PC-9 (cell line): ENCODE results near the gene ARHGEF28. TPM values are rescaled to one million over a fixed set of nuclear protein-coding genes. Genes with fewer than 3 reads are reported as not detected.

Experiments used
- BruUV-seq: library from RNA; stranded (reverse); fragments of 400-500 nt; replicated peaks from 2 replicates; lab custom pipeline; 2021; lab: Mats Ljungman, UMichigan
- CTCF ChIA-PET: fragments of 300-600 bp; sonication (Branson Sonifier 250); formaldehyde crosslinking; loops from one replicate; lab custom pipeline; 2022; ENCODE audit warnings: antibody characterized with exemption; lab: Charles Lee
- POLR2A ChIA-PET: fragments of 300-600 bp; sonication (Branson Sonifier 250); formaldehyde crosslinking; loops from one replicate; lab custom pipeline; 2022; ENCODE audit warnings: antibody characterized with exemption; ENCODE audit not compliant: unreplicated experiment; lab: Charles Lee
- DNase-seq, 2 experiments: peaks; one replicate each; pipeline versions ENCODE4 v3.0.0 to v3.0.0-alpha.2; 2015 to 2022; ENCODE audit warnings: mixed read lengths in 1 of 2
- H2AFZ ChIP-seq: fragments of 200-600 bp; sonication (generic); 2 replicates; pipeline ENCODE4 v1.8.1; 2017; ENCODE audit warnings: antibody characterized with exemption
- H3F3A ChIP-seq: fragments of 200-600 bp; sonication (generic); 2 replicates; pipeline ENCODE4 v1.8.1; 2017; ENCODE audit warnings: antibody characterized with exemption, mild to moderate bottlenecking, low read depth; ENCODE audit not compliant: insufficient read depth
- H3K27ac ChIP-seq: fragments of 200-600 bp; sonication (generic); 2 replicates; pipeline ENCODE4 v1.6.1; 2016; ENCODE audit warnings: mixed run types
- H3K27me3 ChIP-seq: fragments of 200-600 bp; sonication (generic); 2 replicates; pipeline ENCODE4 v1.6.1; 2016; ENCODE audit warnings: low read depth, mixed run types; ENCODE audit not compliant: insufficient read depth
- H3K36me3 ChIP-seq: fragments of 200-600 bp; sonication (generic); 2 replicates; pipeline ENCODE4 v1.6.1; 2016; ENCODE audit warnings: low read depth, mixed run types
- H3K4me1 ChIP-seq: fragments of 200-600 bp; sonication (generic); replicated peaks from 2 replicates; pipeline ENCODE4 v1.6.1; 2016; ENCODE audit warnings: mixed run types; ENCODE audit not compliant: insufficient read depth
- H3K4me2 ChIP-seq: fragments of 200-600 bp; sonication (generic); 2 replicates; pipeline ENCODE4 v1.6.1; 2017; ENCODE audit warnings: mixed run types
- H3K4me3 ChIP-seq: fragments of 200-600 bp; sonication (generic); 2 replicates; pipeline ENCODE4 v1.6.1; 2016; ENCODE audit warnings: mixed run types
- H3K79me2 ChIP-seq: fragments of 200-600 bp; sonication (generic); 2 replicates; pipeline ENCODE4 v1.6.1; 2017; ENCODE audit warnings: low read depth, mixed run types
- H3K9me2 ChIP-seq: fragments of 200-600 bp; sonication (generic); 2 replicates; pipeline ENCODE4 v1.8.1; 2017; ENCODE audit warnings: mild to moderate bottlenecking; ENCODE audit not compliant: insufficient read depth
- H3K9me3 ChIP-seq: fragments of 200-600 bp; sonication (generic); 2 replicates; pipeline ENCODE4 v1.8.1; 2016; ENCODE audit warnings: low read depth; ENCODE audit not compliant: insufficient read depth
- H4K20me1 ChIP-seq: fragments of 200-600 bp; sonication (generic); 2 replicates; pipeline ENCODE4 v1.8.1; 2017; ENCODE audit not compliant: insufficient read depth
- CTCF ChIP-seq: fragments of 200-600 bp; sonication (generic); conservative IDR thresholded peaks from 2 replicates; pipeline ENCODE4 v1.6.1; 2017; ENCODE audit warnings: mixed run types, antibody characterized with exemption, mild to moderate bottlenecking, moderate library complexity
- EZH2 ChIP-seq: fragments of 200-600 bp; sonication (generic); IDR thresholded peaks from 2 replicates; pipeline ENCODE4 v1.8.0; 2017; ENCODE audit warnings: antibody characterized with exemption, low read depth
- intact Hi-C: fragments of 100-400 bp; cut with micrococcal nuclease; formaldehyde crosslinking; loops from one replicate; pipeline ENCODE4 v1.10.0; 2022; ENCODE audit not compliant: unreplicated experiment
- total RNA-seq: library from RNA; stranded (reverse); gene quantifications from 2 replicates; pipeline ENCODE4 v1.2.3, GENCODE V29; 2021

The ARHGEF28 gene
- total RNA-seq, 1 experiment from 2014 or later = 77.5 TPM

DNA sequence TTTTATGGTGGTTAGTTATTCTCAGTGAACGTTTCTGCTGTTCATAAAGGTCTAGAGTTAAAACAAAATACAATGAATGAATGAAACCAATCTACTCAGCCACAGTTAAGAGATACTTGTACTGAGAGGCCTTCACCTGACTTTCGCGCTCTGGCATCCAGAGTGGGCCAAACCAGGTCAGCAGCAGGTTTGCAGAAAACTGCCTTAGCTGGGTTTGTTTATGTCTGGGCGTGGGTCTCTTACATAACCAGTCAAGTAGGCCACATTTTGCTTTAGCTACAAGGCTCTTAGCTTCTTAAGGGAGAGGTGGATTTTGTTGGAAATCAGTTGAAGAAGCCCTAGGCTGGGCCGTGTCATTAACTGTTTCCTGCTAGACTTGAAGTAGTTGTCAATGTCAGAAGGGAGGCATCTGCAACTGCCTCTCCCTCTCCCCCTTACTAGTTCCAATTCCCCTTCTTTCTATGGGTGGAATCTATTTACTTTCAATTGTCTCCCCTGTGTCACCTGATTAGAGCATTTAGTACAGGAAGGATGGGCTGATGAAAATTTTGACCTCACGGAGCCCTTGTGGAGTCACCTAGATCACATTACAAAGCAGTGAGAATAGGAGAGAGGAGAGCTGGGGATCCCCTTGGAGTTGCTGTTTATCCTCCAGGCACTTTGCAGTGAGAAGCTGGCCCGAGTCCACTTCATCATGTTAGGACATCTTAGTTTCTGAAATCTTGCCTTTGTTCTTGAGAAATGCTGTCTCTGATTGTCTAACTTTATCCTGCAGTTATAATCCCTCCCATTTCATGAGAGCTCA lies 200.5 kb downstream of the ARHGEF28 start:
- H3K79me2 ChIP-seq = 0 out of 2 replicates have a peak, but pooled peaks cover 10% of the 10 kb centered on the region
- POLR2A ChIA-PET = interaction anchor here (0.5 kb wide), 1 partner anchor 239 kb away, joined by 5 read pairs; no protein-coding TSS in a partner anchor

DNA sequence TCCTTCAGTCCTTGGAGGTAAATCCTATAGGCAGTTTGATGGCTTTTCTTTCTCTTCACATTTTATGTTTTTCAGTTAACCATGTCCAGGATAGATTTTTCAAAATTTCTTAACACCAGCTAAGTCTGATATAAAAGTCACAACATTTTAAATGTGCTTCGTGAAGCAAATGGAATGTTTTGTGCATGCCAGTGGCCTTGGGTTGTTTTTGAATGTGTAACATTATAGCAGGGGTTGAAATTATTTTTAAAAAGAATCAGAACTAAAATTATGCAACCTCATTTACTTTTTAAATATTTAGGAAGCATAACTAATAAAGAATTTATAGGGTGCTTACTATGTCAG lies 201.1 kb downstream of the ARHGEF28 start:
- Histone ChIP-seq H3F3A (peaks cover 37% of the 10 kb centered on the region), H3K9me2 (no peaks in the 10 kb centered on the region), H3K36me3 (peaks cover 16% of the 10 kb centered on the region), H3K4me1 (peaks cover 52% of the 10 kb centered on the region), H3K4me2 (no peak overlapping the region), H3K27me3 (no peaks in the 10 kb centered on the region), H3K79me2 (0 out of 2 replicates have a peak, but pooled peaks cover 10% of the 10 kb centered on the region), H3K9me3 (no peaks in the 10 kb centered on the region), H3K27ac (peak overlapping the region; percentile 52; the same call in 1 of the 2 replicates), H2AFZ (no peak overlapping the region), H3K4me3 (no peak overlapping the region), H4K20me1 (no peaks in the 10 kb centered on the region)
- ChIA-PET POLR2A (no interaction called here), CTCF (no interaction called here)
- DNase-seq = no peak
- no peak for TF ChIP-seq CTCF
- TF ChIP-seq EZH2 = no peak
- intact Hi-C loops = no loop called here
- no TSS peak for BruUV-seq

More for the DNA sequence above, 200.5 kb downstream of the ARHGEF28 start:
- H3K36me3 ChIP-seq = peaks cover 16% of the 10 kb centered on the region
- H3K4me3 ChIP-seq = no peak overlapping the region
- H4K20me1 ChIP-seq = no peaks in the 10 kb centered on the region
- no peaks in the 10 kb centered on the region for H3K27me3 ChIP-seq
- H2AFZ ChIP-seq = no peak overlapping the region
- peak overlapping the region; percentile 34 for H3K4me2 ChIP-seq
- BruUV-seq = no TSS peak
- H3K9me2 ChIP-seq = no peaks in the 10 kb centered on the region
- H3K27ac ChIP-seq = peak overlapping the region; percentile 52
- peaks cover 57% of the 10 kb centered on the region for H3K4me1 ChIP-seq
- no peaks in the 10 kb centered on the region for H3K9me3 ChIP-seq
- peaks cover 41% of the 10 kb centered on the region for H3F3A ChIP-seq
- DNase-seq = peak; percentile 25 to 59
- CTCF ChIA-PET = no interaction called here
- no peak for TF ChIP-seq CTCF
- no peak for TF ChIP-seq EZH2
- intact Hi-C loops = no loop called here

DNA sequence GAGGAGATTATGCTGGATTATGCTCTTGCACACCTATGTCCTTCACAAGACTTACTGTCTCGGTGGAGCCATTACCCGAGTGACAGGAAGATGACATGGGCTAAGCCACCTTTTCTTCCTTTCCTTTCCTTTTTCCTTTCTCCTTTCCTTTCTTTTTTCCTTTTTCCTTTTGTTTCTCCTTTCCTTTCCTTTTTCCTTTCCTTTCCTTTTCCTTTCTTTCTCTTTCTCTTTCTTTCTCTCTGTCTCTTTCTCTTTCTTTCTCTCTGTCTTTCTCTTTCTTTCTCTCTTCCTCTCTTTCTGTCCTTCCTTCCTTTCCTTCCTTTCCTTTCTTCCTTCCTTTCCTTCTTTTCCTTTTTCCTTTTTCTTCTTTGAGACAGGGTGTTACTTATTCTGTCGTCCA lies 202.5 kb downstream of the ARHGEF28 start:
- ChIA-PET CTCF (no interaction called here), POLR2A (no interaction called here)
- H3K36me3 ChIP-seq = peaks cover 16% of the 10 kb centered on the region
- H3K9me3 ChIP-seq = no peaks in the 10 kb centered on the region
- 0 out of 2 replicates have a peak, but pooled peaks cover 10% of the 10 kb centered on the region for H3K79me2 ChIP-seq
- no peak for DNase-seq
- H3K4me3 ChIP-seq = no peak overlapping the region
- no peaks in the 10 kb centered on the region for H4K20me1 ChIP-seq
- TF ChIP-seq CTCF = no peak
- TF ChIP-seq EZH2 = no peak
- intact Hi-C loops = no loop called here
- H3K27ac ChIP-seq = no peak overlapping the region
- H3K27me3 ChIP-seq = no peaks in the 10 kb centered on the region
- H3K4me1 ChIP-seq = peaks cover 38% of the 10 kb centered on the region
- BruUV-seq = no TSS peak
- H3F3A ChIP-seq = peaks cover 28% of the 10 kb centered on the region
- H3K9me2 ChIP-seq = no peaks in the 10 kb centered on the region
- no peak overlapping the region for H2AFZ ChIP-seq
- H3K4me2 ChIP-seq = no peak overlapping the region
